Measurements from ENCODE around the gene OR5W2. TPM values are rescaled to one million over a fixed set of nuclear protein-coding genes. Genes with fewer than 3 reads are reported as not detected.
"Not testable (repeated sequence)": the region's sequence is repeated elsewhere in the genome, so short reads cannot be mapped to it uniquely, and the experiment has no call there.

The OR5W2 gene
- total RNA-seq, 3 donors from 2014 or later: not detected

DNA sequence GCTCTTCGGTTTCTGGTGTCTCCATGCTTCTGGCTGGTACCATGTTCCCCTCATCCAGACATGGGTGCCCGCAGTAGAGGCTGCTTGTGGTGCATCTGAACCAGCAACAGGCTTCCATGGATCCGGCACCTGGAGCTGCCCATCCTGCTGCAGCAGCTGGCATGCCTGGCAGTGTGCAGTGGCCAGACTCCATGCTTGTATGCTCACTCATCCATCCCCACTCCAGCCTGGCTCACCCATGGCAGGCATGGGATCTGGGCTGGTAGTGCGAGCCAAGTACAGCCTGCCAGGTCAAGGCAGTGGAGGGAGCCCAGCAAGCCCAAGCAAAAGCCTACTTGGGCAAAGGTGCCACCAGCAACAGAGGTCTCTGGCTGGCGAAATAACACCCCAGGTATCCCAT is 6.2 kb upstream of the OR5W2 start:
- Histone ChIP-seq H3K4me3 (no peak overlapping the region), H3K9me3 (no peaks in the 10 kb centered on the region), H3K4me1 (ENCODE audit: low read depth) (no peaks in the 10 kb centered on the region), H3K36me3 (ENCODE audit: low read depth) (no peaks in the 10 kb centered on the region)
- intact Hi-C loops (cut with DNase I, micrococcal nuclease): no loop called here
- no peak for DNase-seq
- no peak for ATAC-seq
- TF ChIP-seq, protein P1, sequence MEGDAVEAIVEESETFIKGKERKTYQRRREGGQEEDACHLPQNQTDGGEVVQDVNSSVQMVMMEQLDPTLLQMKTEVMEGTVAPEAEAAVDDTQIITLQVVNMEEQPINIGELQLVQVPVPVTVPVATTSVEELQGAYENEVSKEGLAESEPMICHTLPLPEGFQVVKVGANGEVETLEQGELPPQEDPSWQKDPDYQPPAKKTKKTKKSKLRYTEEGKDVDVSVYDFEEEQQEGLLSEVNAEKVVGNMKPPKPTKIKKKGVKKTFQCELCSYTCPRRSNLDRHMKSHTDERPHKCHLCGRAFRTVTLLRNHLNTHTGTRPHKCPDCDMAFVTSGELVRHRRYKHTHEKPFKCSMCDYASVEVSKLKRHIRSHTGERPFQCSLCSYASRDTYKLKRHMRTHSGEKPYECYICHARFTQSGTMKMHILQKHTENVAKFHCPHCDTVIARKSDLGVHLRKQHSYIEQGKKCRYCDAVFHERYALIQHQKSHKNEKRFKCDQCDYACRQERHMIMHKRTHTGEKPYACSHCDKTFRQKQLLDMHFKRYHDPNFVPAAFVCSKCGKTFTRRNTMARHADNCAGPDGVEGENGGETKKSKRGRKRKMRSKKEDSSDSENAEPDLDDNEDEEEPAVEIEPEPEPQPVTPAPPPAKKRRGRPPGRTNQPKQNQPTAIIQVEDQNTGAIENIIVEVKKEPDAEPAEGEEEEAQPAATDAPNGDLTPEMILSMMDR (IDR thresholded peaks at IDR 0.05): no peak

DNA sequence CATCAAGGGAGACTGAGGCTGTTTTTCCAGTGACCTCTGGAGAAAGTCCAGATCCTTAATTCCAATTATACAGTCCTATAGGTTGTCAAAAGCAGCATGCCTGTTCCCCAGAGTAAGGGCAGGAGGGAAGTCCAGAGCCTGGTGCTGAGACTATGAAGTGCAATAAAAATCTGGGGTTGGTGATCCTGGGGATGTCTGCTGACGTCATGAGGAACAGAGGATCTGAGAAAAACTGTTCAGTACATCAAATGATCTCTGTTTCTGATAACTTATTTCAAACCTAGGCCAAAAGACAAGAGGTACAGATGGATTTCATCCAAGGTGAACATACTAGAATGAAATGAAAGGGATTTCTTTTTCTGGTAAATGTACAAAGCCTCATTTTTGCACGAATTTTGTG is 12.1 kb downstream of the OR5W2 start:
- ATAC-seq (no peak), DNase-seq (no peak)
- intact Hi-C loops (cut with DNase I, micrococcal nuclease): loop anchor here in 1 of 2 donors (10.0 kb wide), 1 partner anchor 52 kb away; no protein-coding TSS in a partner anchor
- TF ChIP-seq, protein P1 (IDR thresholded peaks at IDR 0.05): no peak
- Histone ChIP-seq H3K9me3 (no peaks in the 10 kb centered on the region), H3K4me1 (ENCODE audit: low read depth) (no peaks in the 10 kb centered on the region), H3K36me3 (ENCODE audit: low read depth) (no peaks in the 10 kb centered on the region), H3K4me3 (no peak overlapping the region)

DNA sequence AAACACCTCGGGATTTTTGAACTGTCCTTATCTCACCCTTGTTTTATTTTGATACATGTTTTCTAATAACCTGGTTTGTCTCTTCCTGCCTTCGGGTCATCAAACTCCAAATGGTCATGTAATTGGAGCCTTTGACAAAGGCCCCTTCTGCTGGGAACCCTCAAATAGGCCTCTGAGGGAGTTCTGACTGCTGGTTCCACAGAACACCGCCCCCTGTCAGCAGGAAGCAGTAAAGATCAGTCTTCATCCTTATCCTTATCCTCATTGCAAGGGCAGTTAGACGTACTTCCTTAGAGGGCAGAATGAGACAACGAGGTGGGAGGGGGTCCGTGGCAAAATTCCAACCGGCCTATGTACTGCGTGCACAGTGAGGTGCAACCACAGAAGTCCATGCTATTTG is 19.2 kb downstream of the OR5W2 start:
- intact Hi-C loops (cut with DNase I, micrococcal nuclease): no loop called here
- TF ChIP-seq, protein P1 (IDR thresholded peaks at IDR 0.05): no peak
- no peaks in the 10 kb centered on the region for H3K4me1 ChIP-seq (ENCODE audit: low read depth)
- no peak for ATAC-seq
- no peak overlapping the region for H3K4me3 ChIP-seq
- H3K36me3 ChIP-seq (ENCODE audit: low read depth): no peaks in the 10 kb centered on the region
- no peaks in the 10 kb centered on the region for H3K9me3 ChIP-seq
- no peak for DNase-seq

DNA sequence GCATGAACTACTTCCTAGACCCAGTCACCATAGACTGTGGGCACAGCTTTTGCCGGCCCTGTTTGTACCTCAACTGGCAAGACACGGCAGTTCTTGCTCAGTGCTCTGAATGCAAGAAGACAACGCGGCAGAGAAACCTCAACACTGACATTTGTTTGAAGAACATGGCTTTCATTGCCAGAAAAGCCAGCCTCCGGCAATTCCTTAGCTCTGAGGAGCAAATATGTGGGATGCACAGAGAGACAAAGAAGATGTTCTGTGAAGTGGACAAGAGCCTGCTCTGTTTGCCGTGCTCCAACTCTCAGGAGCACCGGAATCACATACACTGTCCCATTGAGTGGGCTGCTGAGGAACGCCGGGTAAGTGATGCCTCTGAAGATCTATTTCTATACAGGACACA is 28.9 kb downstream of the OR5W2 start:
- ATAC-seq; DNase-seq; H3K9me3 ChIP-seq; intact Hi-C loops (cut with DNase I, micrococcal nuclease); H3K36me3 ChIP-seq (ENCODE audit: low read depth); H3K4me3 ChIP-seq; H3K4me1 ChIP-seq (ENCODE audit: low read depth): not testable (repeated sequence)

DNA sequence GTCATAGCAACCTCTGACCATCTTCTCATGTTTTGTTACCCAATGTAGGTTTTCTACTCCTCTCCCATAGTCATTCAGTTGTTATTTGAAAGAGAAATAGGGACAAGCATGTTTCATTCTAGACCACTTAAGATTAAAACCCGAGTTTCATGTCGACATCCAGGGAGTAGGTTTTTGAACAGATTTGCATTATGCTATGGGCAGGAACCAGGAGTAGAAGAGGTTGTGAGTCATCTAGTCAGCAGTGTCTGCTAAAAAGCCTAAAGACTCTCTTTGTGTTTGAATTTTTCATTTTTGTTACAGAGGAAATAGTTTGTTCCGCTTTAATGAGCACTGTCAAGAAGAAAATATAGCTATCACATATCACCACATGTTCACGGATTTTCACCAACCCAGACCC is 29.4 kb downstream of the OR5W2 start:
- H3K4me3 ChIP-seq; H3K4me1 ChIP-seq (ENCODE audit: low read depth); ATAC-seq; H3K36me3 ChIP-seq (ENCODE audit: low read depth); intact Hi-C loops (cut with DNase I, micrococcal nuclease); H3K9me3 ChIP-seq; DNase-seq: not testable (repeated sequence)

DNA sequence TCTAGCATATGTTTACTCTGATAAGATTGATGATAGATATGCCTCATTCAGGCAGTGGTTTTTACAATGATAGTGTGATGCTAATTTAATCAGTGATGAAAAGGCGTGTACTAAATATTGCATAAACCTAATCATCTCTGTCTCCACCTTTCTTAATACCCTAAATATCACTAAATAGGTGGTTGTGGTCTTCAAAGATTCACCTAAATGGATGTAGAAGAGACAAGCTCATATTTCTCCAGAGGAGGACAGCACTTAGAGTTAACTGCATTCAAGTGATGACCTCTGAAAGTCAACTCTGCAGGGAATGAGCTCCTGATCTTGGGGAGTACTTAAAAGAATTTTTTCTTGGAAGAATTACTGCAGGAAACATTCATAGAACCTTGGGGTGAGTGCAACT is 31.4 kb downstream of the OR5W2 start, which contains the start of gene TRIM51:
TSS of gene TRIM51 (plus strand) at position 301 of the 400 bp plus-strand sequence. CDS start 2,132 bp downstream, outside the sequence.
- intact Hi-C loops (cut with DNase I, micrococcal nuclease); H3K36me3 ChIP-seq (ENCODE audit: low read depth); H3K4me3 ChIP-seq; DNase-seq; ATAC-seq; H3K9me3 ChIP-seq; H3K4me1 ChIP-seq (ENCODE audit: low read depth): not testable (repeated sequence)

DNA sequence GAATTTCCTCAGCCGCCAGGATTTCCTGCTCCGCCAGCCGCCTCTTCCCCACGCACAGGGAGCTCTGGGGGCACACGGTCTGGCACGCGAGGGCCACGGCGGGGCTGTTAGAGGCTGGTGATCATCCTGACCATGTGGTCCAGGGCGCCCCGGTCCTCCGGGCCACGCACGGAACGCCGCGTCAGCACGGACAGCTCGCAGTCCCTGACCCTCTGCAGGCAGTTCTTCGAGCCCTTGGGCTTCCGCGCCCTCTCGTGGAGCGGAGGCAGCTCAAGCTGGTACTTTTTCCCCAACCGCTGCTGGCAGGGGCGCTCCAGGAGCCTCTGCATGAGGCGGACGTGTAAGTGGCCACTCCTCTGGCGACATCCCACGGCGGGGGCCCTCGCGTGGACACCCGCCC is 41.2 kb downstream of the OR5W2 start:
- DNase-seq: peak in 2 of 3 donors; percentile 19 to 69
- H3K4me3 ChIP-seq; H3K36me3 ChIP-seq (ENCODE audit: low read depth); ATAC-seq; H3K9me3 ChIP-seq; intact Hi-C loops (cut with DNase I, micrococcal nuclease); H3K4me1 ChIP-seq (ENCODE audit: low read depth): not testable (repeated sequence)

DNA sequence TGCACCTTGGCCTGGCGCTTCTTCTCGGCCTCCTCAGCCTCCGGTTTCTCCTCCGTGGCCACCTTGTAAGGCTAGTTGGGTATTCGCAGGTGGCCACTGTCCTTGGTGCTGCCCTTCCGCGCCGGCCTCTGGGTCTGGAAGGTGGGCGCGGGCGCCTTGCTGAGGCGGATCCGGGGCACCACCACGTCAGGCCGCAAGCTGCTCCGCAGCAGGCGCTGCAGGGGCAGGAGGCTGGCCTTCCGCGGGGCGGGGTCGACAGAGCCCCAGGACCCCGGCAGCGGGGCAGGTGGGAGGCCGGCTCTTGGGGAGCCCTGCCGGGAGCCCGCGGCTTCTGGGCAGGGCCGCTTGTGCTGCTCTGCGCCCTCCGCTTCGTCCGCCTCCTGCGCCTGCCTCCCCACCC is 41.7 kb downstream of the OR5W2 start:
- H3K36me3 ChIP-seq (ENCODE audit: low read depth); H3K9me3 ChIP-seq; intact Hi-C loops (cut with DNase I, micrococcal nuclease); H3K4me1 ChIP-seq (ENCODE audit: low read depth); H3K4me3 ChIP-seq; ATAC-seq: not testable (repeated sequence)
- peak in 2 of 3 donors; percentile 9 to 48 for DNase-seq

DNA sequence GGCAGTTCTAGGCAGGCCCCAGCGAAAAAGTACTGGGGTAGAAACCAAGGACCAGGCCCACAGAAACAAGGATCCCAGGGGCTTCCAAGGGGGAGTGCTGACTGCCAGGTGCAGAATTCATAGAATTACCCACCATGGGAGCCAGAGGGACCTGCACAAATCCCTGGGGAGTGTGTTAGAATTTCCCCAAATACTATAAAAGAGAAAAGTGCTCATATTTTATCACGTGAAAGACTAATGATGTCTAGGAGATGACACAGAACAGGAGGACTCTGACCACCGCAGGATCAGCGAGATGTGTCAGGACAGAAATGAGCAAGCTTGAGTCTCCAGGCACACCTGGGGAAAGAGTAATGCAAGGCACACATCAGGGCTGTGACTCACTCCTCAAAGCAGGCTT is 47.0 kb downstream of the OR5W2 start:
- H3K36me3 ChIP-seq (ENCODE audit: low read depth); H3K4me3 ChIP-seq; DNase-seq; ATAC-seq; intact Hi-C loops (cut with DNase I, micrococcal nuclease); H3K4me1 ChIP-seq (ENCODE audit: low read depth); H3K9me3 ChIP-seq: not testable (repeated sequence)

Data from mucosa of descending colon (tissue), 3 donors.